HG03045 (cell line): ENCODE data around the gene INTS15.

Experiments used
- ATAC-seq: cut with Tn5 transposase; IDR thresholded peaks from one replicate; pipeline ENCODE4 v1.9.1; 2021; ENCODE audit warnings: mild to moderate bottlenecking, moderate library complexity; ENCODE audit not compliant: unreplicated experiment

INTS15 gene

DNA sequence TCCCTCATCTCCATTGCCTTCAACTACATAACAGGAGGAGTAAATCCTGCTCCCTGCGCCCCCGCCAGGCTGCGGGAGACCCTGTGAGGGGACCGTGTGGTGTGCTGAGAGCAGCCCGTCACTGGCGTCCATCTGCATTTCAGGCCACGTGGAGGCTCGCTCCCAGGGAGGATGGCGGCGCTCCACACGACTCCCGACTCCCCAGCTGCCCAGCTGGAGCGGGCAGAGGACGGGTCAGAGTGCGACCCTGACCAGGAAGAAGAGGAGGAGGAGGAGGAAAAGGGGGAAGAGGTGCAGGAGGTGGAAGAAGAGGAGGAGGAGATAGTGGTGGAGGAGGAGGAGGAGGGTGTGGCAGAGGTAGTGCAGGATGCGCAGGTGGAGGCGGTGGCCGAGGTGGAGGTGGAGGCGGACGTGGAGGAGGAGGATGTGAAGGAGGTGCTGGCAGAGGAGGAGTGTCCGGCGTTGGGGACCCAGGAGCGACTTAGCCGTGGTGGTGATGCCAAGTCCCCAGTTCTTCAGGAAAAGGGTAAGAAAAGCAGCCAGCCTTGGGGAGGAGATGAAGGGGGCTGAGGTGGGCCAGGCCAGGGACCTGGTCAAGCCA lies 52.5 kb downstream of the INTS15 start:
- no peak for ATAC-seq

DNA sequence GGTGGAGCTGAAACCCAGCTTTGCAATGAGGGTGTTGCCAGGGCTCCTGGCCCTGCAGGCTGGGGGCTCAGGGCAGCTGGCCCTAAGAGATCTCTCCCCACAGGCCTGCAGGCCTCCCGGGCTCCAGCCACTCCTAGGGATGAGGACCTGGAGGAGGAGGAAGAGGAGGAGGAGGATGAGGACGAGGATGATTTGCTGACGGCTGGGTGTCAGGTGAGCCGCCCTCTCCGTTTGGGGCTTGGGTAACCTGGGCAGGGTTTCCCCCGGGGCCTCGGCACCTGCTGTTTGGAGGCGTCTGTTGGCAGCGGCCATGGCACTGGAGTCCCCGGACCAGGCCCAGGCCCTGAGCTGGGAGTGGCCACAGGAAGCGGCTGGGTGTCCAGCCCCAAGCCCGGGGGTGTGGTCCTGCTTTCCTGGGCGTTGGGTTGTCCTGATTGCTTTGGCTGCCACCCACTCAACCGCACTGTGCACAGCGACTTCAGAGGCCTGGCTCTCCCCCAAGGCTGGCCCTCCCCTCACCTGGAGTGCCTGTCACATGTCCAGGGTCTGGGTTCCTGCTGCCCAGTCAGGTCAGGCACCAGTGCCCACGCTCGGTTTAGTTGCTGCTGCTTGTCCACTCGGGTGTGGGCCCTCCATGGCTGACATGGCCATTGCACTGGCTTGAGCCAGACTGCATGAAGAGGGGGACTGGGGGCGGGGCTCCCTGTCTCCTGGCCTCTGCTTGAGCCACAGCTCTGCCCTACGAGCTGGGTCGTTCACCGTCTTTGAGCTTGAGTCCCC lies 53.2 kb downstream of the INTS15 start:
- ATAC-seq: no peak

DNA sequence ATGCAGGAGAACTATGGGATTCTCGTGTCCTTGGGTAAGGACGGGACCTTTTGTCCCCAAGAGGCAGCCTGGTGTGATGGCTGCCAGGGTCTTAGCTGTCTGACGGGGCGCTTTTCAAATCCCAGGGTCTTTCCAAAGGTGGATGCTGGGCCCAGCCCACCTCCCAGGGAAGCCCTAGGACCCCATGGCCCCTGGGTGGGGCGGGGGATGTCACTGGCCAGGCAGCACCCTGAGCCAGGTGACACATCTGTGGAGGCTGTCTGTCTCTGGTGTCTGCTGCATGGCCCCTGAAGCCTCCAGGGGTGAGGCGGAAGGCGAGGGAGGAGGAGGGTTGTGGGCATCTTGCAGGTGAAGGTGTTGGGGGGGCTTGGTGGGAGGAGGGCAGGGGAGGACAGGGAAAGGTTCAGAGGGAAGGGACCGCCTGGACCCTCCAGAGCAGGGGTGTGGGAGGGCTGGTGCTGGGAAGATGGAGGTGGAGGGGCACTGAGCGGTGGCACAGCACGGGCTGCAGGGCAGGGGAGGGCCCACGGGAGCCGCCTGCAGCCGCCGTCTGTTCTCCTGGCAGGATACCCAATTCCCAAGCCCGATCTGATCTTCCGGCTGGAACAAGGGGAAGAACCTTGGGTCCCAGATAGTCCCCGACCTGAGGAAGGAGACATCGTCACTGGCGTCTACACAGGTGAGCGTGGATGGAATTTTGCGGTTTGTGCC lies 54.2 kb downstream of the INTS15 start:
- no peak for ATAC-seq

DNA sequence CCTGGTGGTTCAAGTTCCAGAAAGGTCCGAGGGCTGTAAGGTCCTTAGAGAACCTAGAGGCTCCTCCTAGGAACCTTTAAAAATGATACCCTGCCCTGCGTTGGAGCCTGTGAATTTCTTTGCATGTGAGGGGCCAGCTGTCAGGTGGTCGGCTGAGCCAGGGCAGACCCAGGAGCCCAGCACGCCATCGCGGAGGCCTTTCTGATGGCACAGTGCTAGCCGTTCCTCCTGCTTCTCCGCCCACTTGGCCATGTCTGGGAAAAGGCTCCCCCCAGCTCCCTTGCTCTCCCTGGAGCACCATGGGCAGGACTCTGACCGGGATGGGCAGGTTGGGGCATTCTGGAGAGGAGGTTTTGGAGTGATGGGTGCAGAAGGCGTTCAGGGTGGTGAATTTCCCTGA lies 54.9 kb downstream of the INTS15 start:
- no peak for ATAC-seq

DNA sequence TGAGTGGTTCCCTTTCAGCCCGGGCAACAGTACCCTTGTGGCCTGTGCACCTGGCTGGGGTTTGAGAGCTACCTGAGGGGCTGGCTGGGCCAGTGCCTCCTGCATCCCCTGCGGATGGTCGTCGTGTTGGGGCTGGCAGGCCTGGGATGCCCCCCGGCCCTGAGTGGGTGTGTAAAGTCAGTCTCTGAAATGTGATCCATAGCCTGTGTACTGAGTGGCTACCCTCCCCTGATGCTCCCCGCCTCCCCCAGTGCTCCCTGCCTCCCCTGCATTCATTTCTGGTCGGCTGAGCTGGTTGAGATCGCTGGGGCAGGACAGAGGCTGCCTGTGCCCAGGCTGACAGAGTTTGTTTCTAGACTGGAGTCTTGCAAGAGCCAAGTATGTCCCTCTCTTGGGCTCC lies 56.6 kb downstream of the INTS15 start:
- no peak for ATAC-seq

DNA sequence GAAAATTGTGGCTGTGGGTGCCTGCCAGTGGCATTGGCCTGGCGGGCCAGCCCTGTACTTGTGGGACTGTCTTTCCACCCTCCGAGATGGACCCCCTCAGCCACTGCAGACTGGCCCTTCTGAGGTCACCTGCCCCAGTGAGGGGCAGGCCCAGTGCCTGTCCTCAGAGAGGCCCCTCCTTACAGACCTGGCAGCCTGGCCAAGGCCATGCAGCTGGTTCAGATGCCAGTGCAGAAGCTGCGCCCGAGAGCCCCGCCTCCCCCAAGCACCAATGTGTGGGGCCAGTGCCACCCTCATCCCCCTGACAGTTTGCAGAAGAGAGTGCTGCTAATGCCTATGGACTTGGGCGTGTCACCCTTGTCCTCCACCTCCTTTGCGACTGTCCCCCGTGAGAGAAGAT lies 57.3 kb downstream of the INTS15 start:
- ATAC-seq: no peak

DNA sequence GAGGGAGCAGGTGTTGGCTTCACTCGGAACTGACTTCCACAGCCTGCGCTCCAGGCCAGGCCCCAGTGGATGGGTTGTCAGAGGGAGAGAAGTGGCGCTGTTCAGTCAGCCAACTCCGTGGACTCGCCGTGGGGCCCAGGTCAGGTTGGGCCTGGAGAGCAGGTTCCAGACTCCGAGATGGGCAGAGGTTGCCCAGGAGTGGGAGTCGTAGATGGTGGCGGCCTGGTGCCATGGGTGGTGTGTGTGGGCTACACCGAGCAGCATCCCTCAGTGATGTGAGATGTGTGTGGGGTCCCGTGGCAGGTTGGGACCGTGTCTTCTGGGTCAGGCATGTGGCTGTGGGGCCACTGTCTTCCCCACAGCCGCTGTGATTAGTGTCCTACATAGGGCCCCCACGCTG lies 57.7 kb downstream of the INTS15 start:
- no peak for ATAC-seq

DNA sequence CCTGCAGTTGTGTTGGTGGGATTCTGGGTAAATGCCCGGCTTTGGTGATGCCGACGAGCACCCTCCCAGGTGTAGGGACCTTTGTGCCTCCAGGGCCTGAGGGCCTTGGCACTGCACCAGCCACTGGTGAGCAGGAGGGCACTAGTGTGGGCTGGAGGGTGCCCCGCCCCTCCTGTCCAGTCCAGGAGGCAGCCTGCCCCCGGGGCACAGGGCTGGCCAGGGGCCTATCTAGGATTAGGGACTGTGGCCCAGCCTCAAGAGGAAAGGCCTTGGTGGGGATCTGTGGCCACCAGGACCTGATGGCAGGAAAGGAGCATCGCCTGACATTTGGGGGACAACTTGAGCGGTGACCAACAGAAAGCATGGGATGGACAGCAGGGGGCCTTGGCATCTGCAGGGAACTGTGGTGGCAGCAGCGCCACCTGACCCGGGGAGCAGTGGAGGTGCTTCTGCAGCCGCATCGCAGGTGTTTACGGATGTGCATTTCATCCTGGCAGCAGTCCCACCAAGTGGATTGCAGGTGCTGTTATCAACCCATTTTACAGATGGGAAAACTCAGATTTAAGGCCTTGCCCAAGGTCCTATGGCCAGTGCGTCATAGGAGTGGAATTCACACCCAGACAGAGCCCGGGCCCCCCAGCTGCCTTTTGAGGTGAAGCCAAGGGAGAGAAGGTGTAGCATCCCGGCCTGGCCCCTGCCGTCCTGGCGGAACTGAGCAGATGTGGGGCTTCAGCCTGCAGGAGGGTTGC lies 58.4 kb downstream of the INTS15 start:
- no peak for ATAC-seq

DNA sequence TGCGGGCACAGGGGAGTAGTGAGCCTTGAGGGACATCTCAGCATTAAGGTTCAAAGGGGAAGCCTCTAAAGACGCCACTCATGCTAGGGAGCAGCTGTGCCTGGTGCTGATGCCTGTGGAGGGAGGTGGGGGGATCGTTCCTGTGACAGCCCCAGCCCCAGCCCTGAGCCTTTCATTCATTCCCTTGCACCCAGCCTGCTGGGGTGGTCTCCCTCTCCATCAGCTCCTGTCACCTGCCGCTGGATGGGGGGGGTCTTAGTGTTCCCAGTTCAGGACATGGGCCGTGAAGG lies 58.9 kb downstream of the INTS15 start:
- no peak for ATAC-seq

DNA sequence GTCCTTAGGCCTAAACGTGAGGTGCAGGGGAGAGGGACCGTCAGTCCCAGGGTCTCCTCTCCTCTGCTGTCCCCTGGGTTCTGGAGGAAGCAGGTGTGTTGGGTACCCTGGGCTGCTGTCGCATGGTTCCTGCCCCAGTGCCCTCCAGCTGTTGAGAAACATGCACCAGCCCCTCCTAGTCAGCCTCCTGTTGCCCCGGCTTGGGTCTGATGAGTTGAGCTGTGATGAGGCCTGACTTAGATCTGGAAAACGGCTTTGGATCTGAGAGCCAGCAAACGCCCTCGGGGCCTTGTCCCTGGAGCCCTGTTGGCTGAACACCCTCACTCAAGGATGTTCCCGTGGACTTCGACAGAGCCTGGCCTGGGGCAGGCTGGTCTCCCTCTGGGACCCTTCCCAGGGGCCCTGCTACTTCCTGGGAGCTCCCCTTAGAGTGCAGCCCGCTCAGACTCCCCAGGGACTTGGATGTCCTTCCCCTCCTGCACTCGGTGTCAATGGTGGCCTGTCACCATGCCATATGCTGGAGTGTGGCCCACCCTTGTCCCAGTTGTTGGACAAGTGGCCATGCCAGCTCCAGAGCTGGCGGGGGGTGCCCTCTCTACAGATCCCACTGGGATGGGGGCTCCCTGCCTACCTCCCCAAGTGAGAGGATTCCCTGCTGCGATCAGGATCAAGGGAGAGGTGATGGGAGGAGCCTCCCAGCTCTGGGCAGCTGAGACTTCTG lies 59.6 kb downstream of the INTS15 start:
- no peak for ATAC-seq

DNA sequence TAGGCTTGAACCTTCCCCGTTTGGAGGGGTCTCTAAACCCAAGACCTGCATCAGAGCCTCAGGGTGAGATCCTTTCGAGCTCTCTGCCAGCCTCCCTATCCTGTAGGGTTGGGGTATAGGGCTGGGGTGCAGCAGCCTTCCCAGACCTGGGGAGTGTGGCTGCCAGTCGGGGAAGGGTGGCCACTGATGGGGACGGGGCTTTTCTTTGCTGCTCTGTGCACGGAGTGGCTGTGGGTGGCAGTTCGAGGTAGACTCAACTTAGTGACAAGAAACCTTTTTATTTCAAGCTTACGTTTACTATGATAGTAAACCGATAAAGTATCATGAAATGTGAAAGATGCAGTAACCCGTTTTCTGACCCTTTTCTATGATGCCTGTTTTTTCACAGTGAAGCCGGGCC lies 60.3 kb downstream of the INTS15 start:
- ATAC-seq: no peak

DNA sequence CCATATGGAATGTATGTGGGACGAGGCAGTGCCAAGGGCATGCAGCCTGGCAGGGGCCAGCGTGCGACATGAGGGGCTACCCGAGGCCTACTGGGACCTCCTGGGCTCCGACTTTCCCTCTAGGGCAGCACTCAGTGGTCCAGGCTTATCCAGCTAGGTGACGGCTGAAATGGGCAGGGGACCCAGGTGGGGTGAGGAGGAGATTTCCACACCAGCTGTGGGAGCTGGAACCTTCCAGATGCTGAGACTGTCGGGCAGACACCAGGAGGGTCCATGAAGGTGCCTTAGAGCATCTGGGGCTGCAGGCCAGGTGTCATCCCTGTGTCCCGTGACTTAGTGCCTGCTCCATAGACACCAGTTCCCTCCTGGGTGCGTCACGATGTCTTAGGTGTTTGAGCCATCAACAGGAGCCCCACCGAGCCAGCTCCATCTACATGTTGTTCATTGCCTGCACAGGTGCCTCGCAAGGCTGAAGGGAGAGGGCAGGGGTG lies 60.7 kb downstream of the INTS15 start:
- ATAC-seq: no peak

DNA sequence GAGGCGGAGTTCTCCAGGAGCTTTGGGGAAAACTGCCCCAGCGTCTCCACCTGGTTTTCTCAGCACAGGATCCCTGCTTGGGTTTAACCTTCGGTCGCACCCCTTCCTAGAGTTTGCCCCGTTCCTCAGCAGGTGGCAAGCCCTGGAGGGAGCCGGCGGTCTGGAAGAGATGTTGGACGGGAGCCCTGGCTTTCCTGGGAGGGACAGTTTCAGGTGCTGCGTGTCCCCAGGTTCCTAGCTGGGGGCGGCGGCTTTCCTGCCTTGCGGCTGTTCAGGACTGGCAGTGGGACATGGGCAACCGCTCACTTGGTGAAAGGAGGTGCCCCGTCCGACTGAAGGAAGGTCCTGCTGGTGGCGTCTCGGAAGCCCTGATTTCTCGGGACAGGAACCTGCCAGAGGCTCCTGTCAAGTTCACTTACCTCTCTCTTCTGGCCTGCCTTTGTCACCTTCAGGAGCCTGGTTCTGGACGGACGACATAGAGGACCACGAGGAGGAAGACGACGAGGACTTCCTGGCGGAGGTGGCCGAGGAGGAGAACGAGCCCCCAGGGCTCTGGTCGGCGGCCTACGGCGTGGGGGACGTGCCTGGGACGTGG lies 62.1 kb downstream of the INTS15 start:
- ATAC-seq: no peak

DNA sequence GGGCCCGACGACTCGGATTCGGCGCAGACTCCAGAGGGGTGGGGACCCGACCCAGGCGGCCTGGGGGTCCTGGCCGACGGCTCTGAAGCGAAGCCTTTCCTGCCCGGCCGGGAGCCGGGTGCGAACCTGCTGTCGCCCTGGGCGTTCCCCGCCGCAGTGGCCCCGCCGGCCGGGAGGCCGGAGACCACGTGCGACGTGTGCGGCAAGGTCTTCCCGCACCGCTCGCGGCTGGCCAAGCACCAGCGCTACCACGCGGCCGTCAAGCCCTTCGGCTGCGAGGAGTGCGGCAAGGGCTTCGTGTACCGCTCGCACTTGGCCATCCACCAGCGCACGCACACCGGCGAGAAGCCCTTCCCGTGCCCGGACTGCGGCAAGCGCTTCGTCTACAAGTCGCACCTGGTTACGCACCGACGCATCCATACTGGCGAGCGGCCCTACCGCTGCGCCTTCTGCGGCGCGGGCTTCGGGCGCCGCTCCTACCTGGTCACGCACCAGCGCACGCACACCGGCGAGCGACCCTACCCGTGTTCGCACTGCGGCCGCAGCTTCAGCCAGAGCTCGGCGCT lies 62.7 kb downstream of the INTS15 start:
- no peak for ATAC-seq

DNA sequence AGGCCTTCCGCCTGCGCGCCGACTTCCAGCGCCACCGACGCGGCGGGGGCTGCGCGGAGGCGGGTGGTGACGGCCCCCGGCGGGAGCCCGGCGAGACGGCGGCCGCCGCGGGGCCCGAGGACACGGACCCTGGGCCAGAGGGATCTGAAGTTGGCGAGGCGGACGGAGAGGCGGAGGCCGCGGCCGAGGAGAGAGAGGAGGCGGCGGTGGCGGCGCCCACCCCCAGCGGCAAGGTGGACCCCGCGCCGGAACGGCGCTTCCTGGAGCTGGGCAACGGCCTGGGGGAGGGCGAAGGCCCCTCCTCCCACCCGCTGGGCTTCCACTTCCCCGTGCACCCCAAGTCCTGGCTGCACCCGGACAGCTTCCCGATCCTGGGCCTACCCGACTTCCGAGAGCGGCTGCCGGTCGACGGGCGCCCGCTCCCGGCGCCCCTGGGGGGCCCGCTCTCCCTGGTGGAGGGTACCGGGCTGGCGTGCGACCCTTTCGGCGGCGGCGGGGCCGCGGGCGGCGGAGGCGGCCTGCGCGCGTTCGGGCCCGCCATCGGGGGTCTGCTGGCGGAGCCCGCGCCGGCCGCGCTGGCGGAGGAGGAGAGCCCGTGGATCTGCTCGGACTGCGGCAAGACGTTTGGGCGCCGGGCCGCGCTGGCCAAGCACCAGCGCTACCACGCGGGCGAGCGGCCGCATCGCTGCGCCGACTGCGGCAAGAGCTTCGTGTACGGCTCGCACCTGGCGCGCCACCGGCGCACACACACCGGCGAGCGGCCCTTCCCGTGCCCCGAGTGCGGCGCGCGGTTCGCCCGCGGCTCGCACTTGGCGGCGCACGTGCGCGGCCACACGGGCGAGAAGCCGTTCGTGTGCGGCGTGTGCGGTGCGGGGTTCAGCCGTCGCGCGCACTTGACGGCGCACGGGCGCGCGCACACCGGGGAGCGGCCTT lies 63.5 kb downstream of the INTS15 start:
- ATAC-seq: no peak

DNA sequence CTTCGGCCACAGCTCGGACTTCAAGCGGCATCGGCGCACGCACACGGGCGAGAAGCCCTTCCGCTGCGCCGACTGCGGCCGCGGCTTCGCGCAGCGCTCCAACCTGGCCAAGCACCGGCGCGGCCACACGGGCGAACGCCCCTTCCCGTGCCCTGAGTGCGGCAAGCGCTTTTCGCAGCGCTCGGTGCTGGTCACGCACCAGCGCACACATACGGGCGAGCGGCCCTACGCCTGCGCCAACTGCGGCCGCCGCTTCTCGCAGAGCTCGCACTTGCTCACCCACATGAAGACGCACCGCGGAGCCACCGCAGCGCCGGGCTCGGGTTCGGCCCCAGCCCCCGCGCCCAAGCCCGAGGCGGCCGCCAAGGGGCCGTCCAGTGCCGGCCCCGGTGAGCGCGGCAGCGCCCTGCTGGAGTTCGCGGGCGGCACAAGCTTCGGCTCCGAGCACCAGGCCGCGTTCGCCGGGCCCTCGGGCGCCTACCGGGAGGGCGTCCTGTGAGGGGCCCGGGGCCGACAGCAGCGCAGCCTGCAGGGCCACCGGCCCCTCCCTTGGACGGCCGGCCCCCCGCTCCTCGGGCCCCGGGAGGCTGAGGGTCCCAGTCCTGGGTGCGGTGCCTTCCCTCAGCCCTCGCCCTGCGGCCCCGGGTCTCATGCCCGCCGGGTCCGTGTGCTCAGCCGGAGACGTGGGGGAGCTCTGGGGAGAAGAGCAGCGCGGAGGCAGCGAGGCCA lies 64.5 kb downstream of the INTS15 start:
- ATAC-seq: no peak

DNA sequence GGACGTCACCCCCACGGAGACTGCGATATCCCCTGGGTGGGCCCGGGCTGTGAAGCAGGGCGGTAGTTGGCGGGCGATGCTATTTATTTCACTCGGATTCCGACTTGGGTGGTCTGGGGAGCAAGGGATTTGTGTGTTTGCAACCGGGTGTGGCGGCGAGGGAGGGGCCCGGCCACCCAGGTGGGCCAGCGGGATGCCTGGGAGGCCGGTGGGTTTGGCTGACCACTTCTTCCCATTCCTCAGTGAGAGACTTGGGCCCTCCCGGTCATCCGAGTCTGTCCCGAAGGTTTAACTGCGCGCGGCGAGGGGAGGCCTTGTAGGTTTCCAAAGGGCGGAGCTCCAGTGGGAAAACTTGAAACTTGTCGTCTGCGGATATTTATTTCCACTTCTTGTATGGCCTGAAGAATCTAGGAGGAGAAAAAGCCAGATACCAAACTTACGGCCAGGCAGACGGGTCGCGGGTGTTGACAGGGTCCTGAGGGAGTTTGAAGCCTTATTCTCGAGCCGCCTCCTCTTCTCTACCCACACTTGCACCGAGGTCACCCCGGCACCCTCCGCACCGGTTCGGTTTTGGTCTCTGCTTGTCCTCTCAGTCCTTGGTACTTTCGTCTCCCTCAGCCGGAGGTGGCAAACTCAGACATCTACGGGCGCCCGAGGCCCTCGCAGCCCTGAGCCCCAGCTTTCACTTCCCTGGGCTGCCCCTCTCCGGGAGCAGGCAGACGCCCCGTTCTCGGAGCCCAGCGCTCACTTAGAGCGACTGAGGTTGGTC lies 65.2 kb downstream of the INTS15 start:
- ATAC-seq: no peak
